WERI-Rb-1 (cell line): ENCODE results near the gene CRYBG1.

ENCODE experiments used
- DNase-seq: peaks from one replicate; pipeline ENCODE4 v3.0.0-alpha.2; 2020
- H3K27ac ChIP-seq: fragments of 250-450 bp; sonication (Bioruptor Pico); 2 replicates; pipeline ENCODE4 v1.5.1; 2020; ENCODE audit warnings: mild to moderate bottlenecking, moderate library complexity
- H3K27me3 ChIP-seq: fragments of 250-450 bp; sonication (Bioruptor Pico); 2 replicates; pipeline ENCODE4 v1.5.1; 2021; ENCODE audit warnings: mild to moderate bottlenecking, low read depth, moderate library complexity; ENCODE audit not compliant: insufficient read depth, severe bottlenecking
- H3K36me3 ChIP-seq: fragments of 250-450 bp; sonication (Bioruptor Pico); 2 replicates; pipeline ENCODE4 v1.5.1; 2020; ENCODE audit warnings: mild to moderate bottlenecking, moderate library complexity
- H3K4me3 ChIP-seq: 2 replicates; pipeline ENCODE4 v1.5.1; 2011; ENCODE audit warnings: low read depth, mild to moderate bottlenecking, control low read depth, low read length
- H3K9me3 ChIP-seq: fragments of 250-450 bp; sonication (Bioruptor Pico); 2 replicates; pipeline ENCODE4 v1.5.1; 2021; ENCODE audit warnings: mild to moderate bottlenecking, moderate library complexity; ENCODE audit not compliant: severe bottlenecking
- CTCF ChIP-seq: IDR thresholded peaks from 2 replicates; pipeline ENCODE4 v1.5.1; 2011; ENCODE audit warnings: low read depth, mild to moderate bottlenecking, control low read depth, inconsistent platforms, low read length

CRYBG1 gene

GRCh38 chr6:106442395-106442794, 81.9 kb downstream of the CRYBG1 start:
- H3K9me3 ChIP-seq, result no peaks in the 10 kb centered on the region
- H3K27ac ChIP-seq, result no peak overlapping the region
- no peaks in the 10 kb centered on the region for H3K27me3 ChIP-seq
- H3K4me3 ChIP-seq, result no peak overlapping the region
- no peak for TF ChIP-seq CTCF
- DNase-seq, result no peak
- no peaks in the 10 kb centered on the region for H3K36me3 ChIP-seq

GRCh38 chr6:106444777-106445507, 84.4 kb downstream of the CRYBG1 start:
- Histone ChIP-seq H3K27ac (no peak overlapping the region), H3K9me3 (no peaks in the 10 kb centered on the region), H3K27me3 (no peaks in the 10 kb centered on the region), H3K4me3 (no peak overlapping the region), H3K36me3 (no peaks in the 10 kb centered on the region)
- peak; percentile 19 for DNase-seq
- peak; percentile 70 for TF ChIP-seq CTCF

DNA sequence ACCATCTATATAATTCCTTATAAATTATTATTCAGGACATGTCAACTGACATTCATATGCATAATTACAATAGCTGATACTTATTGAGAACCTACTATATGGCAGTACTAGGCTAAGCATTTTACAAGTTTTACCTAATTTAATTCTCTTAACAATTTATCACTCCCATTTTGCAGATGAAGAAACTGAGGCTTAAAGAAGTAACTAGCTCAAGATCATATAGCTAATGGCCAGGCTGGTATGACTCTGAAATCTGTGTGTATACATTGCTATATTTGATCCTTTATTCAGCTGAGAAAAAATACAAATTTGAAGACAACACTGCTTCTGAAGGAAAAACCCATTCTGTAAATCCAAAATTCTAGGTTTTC, 85.0 kb downstream of the CRYBG1 start:
- Histone ChIP-seq H3K36me3 (no peaks in the 10 kb centered on the region), H3K27ac (no peak overlapping the region), H3K9me3 (no peaks in the 10 kb centered on the region), H3K27me3 (no peaks in the 10 kb centered on the region), H3K4me3 (no peak overlapping the region)
- no peak for DNase-seq
- no peak for TF ChIP-seq CTCF

GRCh38 chr6:106446287-106446885, 85.9 kb downstream of the CRYBG1 start:
- DNase-seq, result no peak
- TF ChIP-seq CTCF, result no peak
- no peaks in the 10 kb centered on the region for H3K27me3 ChIP-seq
- H3K36me3 ChIP-seq, result no peaks in the 10 kb centered on the region
- H3K9me3 ChIP-seq, result no peaks in the 10 kb centered on the region
- no peak overlapping the region for H3K4me3 ChIP-seq
- H3K27ac ChIP-seq, result no peak overlapping the region

DNA sequence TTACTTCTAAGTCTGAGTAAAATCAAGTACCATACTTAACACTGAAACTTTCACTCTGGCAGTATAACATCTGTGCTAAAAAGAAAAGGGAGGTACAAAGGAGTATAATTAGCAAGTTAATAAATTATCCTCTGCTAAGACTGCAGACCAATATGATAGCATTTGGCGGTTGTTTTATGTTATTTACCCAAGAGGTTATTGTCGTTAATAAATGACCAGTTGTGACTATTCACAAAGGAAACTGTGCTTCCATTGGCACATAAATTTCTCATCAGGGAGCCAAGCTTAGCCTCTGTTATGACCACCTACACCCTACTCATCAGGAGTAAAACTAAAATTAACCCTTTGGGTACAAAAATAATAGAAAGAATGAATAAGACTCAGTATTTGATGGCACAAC, 86.5 kb downstream of the CRYBG1 start:
- no peak for DNase-seq
- H3K36me3 ChIP-seq, result no peaks in the 10 kb centered on the region
- H3K27me3 ChIP-seq, result no peaks in the 10 kb centered on the region
- no peaks in the 10 kb centered on the region for H3K9me3 ChIP-seq
- no peak overlapping the region for H3K27ac ChIP-seq
- TF ChIP-seq CTCF, result no peak
- H3K4me3 ChIP-seq, result no peak overlapping the region
